DOHH2 (cell line): ENCODE measurements around the gene NPEPL1.

ENCODE experiments used
- H3F3A ChIP-seq: fragments of 200-600 bp; sonication (generic), shearing (Covaris generic); 2 replicates; pipeline ENCODE4 v1.6.0; 2016; ENCODE audit warnings: antibody characterized with exemption, mild to moderate bottlenecking; ENCODE audit not compliant: control insufficient read depth, insufficient read depth
- H3K27ac ChIP-seq: fragments of 200-600 bp; sonication (generic); 2 replicates; pipeline ENCODE4 v1.5.1; 2014; ENCODE audit warnings: low read depth, mild to moderate bottlenecking, low read length, moderate library complexity
- H3K27me3 ChIP-seq: fragments of 200-600 bp; sonication (generic); 2 replicates; pipeline ENCODE4 v1.6.1; 2014; ENCODE audit warnings: mild to moderate bottlenecking, low read length, mixed read lengths; ENCODE audit not compliant: control insufficient read depth
- H3K36me3 ChIP-seq: fragments of 200-600 bp; sonication (generic); 2 replicates; pipeline ENCODE4 v1.6.1; 2014; ENCODE audit warnings: mild to moderate bottlenecking, low read length, moderate library complexity, mixed read lengths; ENCODE audit not compliant: control insufficient read depth
- H3K4me1 ChIP-seq: fragments of 200-600 bp; sonication (generic); 2 replicates; pipeline ENCODE4 v1.6.1; 2014; ENCODE audit warnings: mild to moderate bottlenecking, low read length, mixed read lengths; ENCODE audit not compliant: control insufficient read depth
- H3K4me2 ChIP-seq: fragments of 200-600 bp; sonication (generic); 2 replicates; pipeline ENCODE4 v1.6.0; 2014; ENCODE audit warnings: mild to moderate bottlenecking, low read length, moderate library complexity
- H3K4me3 ChIP-seq: fragments of 200-600 bp; sonication (generic); 2 replicates; pipeline ENCODE4 v1.5.1; 2014; ENCODE audit warnings: mild to moderate bottlenecking, low read length, mixed read lengths
- H3K79me2 ChIP-seq: fragments of 200-600 bp; sonication (generic); 2 replicates; pipeline ENCODE4 v1.6.1; 2014; ENCODE audit warnings: mild to moderate bottlenecking, low read length, mixed read lengths; ENCODE audit not compliant: control insufficient read depth
- H3K9me2 ChIP-seq: fragments of 200-600 bp; sonication (generic); replicated peaks from 2 replicates; pipeline ENCODE4 v1.6.1; 2014; ENCODE audit warnings: mild to moderate bottlenecking, low read length, mixed read lengths; ENCODE audit not compliant: control insufficient read depth
- H3K9me3 ChIP-seq: fragments of 200-600 bp; sonication (generic); 2 replicates; pipeline ENCODE4 v1.6.1; 2014; ENCODE audit warnings: antibody characterized with exemption, low read length, mixed read lengths; ENCODE audit not compliant: control insufficient read depth, insufficient read depth
- H4K20me1 ChIP-seq: fragments of 200-600 bp; sonication (generic); 2 replicates; pipeline ENCODE4 v1.6.0; 2014; ENCODE audit warnings: low read depth, mild to moderate bottlenecking, antibody characterized with exemption, low read length, moderate library complexity; ENCODE audit not compliant: control insufficient read depth, insufficient read depth
- CTCF ChIP-seq: fragments of 200-600 bp; sonication (generic); IDR thresholded peaks from one replicate; pipeline ENCODE4 v1.5.1; 2014; ENCODE audit warnings: antibody characterized with exemption, mild to moderate bottlenecking, low read depth, low read length; ENCODE audit not compliant: poor library complexity, severe bottlenecking
- EZH2phosphoT487 ChIP-seq: fragments of 200-600 bp; sonication (generic); IDR thresholded peaks from 2 replicates; pipeline ENCODE4 v1.6.1; 2017; ENCODE audit warnings: borderline replicate concordance, mild to moderate bottlenecking, antibody characterized with exemption, low read length, moderate library complexity, mixed read lengths

The NPEPL1 gene

GRCh38 chr20:58678806-58679205, 13.8 kb upstream of the NPEPL1 start:
- Histone ChIP-seq H3K27me3 (no peaks in the 10 kb centered on the region), H4K20me1 (0 out of 2 replicates have a peak, but pooled peaks cover 8% of the 10 kb centered on the region), H3K4me3 (no peak overlapping the region), H3K79me2 (no peaks in the 10 kb centered on the region), H3F3A (no peaks in the 10 kb centered on the region), H3K9me2 (no peaks in the 10 kb centered on the region), H3K27ac (no peak overlapping the region), H3K9me3 (no peaks in the 10 kb centered on the region), H3K4me1 (no peaks in the 10 kb centered on the region), H3K4me2 (no peak overlapping the region), H3K36me3 (peaks cover 56% of the 10 kb centered on the region)
- TF ChIP-seq CTCF (no peak), EZH2phosphoT487 (no peak)

- Histone ChIP-seq H3K9me2 (no peaks in the 10 kb centered on the region), H3F3A (no peaks in the 10 kb centered on the region), H3K27me3 (no peaks in the 10 kb centered on the region), H4K20me1 (0 out of 2 replicates have a peak, but pooled peaks cover under 1% of the 10 kb centered on the region), H3K79me2 (no peaks in the 10 kb centered on the region), H3K4me1 (no peaks in the 10 kb centered on the region), H3K9me3 (no peaks in the 10 kb centered on the region), H3K4me3 (no peak overlapping the region), H3K27ac (no peak overlapping the region), H3K36me3 (peaks cover 16% of the 10 kb centered on the region), H3K4me2 (no peak overlapping the region)
- TF ChIP-seq EZH2phosphoT487: no peak
- TF ChIP-seq CTCF: no peak
Measured at GRCh38 chr20:58682656-58683531, 9.7 kb upstream of the NPEPL1 start.

- Histone ChIP-seq H3K27ac (no peak overlapping the region), H3K36me3 (peaks cover 9% of the 10 kb centered on the region; the same call in 1 of the 2 replicates), H3K27me3 (no peaks in the 10 kb centered on the region), H3K4me3 (no peak overlapping the region), H3K9me2 (no peaks in the 10 kb centered on the region), H3K9me3 (no peaks in the 10 kb centered on the region), H3K4me2 (no peak overlapping the region), H3K79me2 (no peaks in the 10 kb centered on the region), H3K4me1 (no peaks in the 10 kb centered on the region), H4K20me1 (no peaks in the 10 kb centered on the region), H3F3A (no peaks in the 10 kb centered on the region)
- TF ChIP-seq EZH2phosphoT487: no peak
- TF ChIP-seq CTCF: no peak
Measured at GRCh38 chr20:58684291-58684690, 8.3 kb upstream of the NPEPL1 start.
